ENCODE results near the gene TGFB1I1.

DNA sequence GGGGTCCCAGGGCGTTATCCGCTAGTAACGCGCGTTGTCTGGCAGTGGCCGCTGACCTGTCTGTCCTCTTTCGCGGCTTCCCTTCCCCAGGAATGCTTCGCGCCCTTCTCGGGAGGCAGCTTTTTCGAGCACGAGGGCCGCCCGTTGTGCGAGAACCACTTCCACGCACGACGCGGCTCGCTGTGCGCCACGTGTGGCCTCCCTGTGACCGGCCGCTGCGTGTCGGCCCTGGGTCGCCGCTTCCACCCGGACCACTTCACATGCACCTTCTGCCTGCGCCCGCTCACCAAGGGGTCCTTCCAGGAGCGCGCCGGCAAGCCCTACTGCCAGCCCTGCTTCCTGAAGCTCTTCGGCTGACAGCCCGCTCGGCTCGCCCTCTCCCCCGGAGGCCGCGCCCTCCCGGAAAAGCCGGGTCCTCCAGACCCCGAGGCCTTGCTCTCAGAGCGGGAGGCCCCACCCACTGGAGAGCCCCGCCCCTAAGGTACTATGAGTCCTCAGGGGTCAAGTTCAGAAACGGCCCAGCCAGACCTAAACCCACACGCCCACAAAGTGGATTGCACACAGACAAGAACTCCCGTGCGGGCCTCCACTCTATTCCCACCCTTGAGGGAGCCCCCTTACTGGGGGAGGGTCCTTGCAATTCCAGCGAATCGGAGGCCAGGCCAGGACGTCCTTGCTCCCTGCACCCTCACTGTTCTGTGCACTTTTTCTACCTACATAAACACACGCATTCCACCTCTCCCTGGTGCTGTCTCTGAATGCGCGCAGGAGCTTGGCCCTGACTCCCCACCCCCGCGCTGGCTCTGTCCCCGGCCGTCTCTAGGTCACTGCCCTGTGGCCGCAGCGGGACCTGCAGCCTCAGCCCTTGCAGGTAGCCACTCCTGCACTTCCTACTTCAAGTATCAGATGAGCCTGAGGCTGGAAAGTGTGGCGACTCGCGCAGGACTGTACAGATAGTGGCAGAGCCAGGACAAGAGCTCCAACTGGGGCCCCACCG is 5.6 kb downstream of the TGFB1I1 start:
- TF ChIP-seq EP300 (IDR thresholded peaks at IDR 0.05; ENCODE audit: borderline replicate concordance) (no peak), YY1 (IDR thresholded peaks at IDR 0.05; ENCODE audit: low read depth) (no peak), RAD21 (IDR thresholded peaks at IDR 0.05; ENCODE audit: low read depth) (no peak), EGR1 (IDR thresholded peaks at IDR 0.05) (no peak), CREB1 (IDR thresholded peaks at IDR 0.05; ENCODE audit: low read depth) (no peak), CEBPB (IDR thresholded peaks at IDR 0.05) (no peak)
- TF ChIP-seq, protein P1, sequence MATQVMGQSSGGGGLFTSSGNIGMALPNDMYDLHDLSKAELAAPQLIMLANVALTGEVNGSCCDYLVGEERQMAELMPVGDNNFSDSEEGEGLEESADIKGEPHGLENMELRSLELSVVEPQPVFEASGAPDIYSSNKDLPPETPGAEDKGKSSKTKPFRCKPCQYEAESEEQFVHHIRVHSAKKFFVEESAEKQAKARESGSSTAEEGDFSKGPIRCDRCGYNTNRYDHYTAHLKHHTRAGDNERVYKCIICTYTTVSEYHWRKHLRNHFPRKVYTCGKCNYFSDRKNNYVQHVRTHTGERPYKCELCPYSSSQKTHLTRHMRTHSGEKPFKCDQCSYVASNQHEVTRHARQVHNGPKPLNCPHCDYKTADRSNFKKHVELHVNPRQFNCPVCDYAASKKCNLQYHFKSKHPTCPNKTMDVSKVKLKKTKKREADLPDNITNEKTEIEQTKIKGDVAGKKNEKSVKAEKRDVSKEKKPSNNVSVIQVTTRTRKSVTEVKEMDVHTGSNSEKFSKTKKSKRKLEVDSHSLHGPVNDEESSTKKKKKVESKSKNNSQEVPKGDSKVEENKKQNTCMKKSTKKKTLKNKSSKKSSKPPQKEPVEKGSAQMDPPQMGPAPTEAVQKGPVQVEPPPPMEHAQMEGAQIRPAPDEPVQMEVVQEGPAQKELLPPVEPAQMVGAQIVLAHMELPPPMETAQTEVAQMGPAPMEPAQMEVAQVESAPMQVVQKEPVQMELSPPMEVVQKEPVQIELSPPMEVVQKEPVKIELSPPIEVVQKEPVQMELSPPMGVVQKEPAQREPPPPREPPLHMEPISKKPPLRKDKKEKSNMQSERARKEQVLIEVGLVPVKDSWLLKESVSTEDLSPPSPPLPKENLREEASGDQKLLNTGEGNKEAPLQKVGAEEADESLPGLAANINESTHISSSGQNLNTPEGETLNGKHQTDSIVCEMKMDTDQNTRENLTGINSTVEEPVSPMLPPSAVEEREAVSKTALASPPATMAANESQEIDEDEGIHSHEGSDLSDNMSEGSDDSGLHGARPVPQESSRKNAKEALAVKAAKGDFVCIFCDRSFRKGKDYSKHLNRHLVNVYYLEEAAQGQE (IDR thresholded peaks at IDR 0.05; ENCODE audit: low read depth): no peak

Measured in Ishikawa (cell line).